EH (cell line): ENCODE measurements around the gene C1QTNF7.

Source experiments
- DNase-seq: peaks from one replicate; pipeline ENCODE4 v3.0.0-alpha.2; 2015; ENCODE audit warnings: low read depth

Gene C1QTNF7, protein sequence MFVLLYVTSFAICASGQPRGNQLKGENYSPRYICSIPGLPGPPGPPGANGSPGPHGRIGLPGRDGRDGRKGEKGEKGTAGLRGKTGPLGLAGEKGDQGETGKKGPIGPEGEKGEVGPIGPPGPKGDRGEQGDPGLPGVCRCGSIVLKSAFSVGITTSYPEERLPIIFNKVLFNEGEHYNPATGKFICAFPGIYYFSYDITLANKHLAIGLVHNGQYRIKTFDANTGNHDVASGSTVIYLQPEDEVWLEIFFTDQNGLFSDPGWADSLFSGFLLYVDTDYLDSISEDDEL

DNA sequence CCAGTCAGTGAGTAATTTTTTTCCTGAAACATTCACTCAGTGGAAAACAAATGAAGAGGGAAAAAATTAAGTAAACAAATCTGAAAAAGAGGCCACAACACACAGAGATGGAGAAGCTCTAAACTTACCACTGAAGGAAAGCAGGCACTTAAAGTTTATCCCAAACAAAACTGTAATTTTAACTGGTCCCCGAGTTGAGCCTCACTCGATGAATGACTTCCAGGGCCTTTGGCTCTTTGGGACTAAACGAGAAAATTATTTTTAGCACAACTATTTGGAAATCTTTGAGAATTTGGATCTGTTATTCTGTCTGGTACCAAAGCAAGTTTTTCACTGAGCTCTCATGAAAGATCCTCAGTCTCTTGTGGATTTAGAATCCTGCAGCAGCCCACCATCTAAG, at the start of gene C1QTNF7:
Gene C1QTNF7, plus strand, starts transcription at position 333 of the 400 bp plus-strand sequence. CDS start 7,711 bp downstream, outside the sequence.
- DNase-seq = no peak

DNA sequence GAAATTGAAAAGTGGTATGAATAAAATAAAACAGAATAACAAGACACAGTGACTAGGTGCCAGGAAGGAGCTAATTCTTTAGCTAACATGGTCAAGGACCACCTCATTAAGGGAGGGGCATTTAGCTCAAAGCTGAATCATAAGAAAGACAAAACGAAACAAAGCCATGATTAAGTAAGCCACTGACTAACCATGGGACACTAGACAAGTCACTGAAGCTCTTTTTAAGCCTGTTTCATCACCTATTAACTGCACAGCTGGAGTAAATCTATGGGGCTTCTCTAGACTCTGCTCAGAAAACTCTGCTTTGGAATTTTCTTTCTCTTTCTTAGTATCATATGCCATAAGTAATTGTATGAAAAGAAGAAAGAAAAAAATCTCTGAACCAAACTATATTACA, 49.8 kb upstream of the C1QTNF7 start:
- no peak for DNase-seq

- DNase-seq = no peak
These were observed 49.3 kb upstream of the C1QTNF7 start for GRCh38 chr4:15378493-15378892.

DNA sequence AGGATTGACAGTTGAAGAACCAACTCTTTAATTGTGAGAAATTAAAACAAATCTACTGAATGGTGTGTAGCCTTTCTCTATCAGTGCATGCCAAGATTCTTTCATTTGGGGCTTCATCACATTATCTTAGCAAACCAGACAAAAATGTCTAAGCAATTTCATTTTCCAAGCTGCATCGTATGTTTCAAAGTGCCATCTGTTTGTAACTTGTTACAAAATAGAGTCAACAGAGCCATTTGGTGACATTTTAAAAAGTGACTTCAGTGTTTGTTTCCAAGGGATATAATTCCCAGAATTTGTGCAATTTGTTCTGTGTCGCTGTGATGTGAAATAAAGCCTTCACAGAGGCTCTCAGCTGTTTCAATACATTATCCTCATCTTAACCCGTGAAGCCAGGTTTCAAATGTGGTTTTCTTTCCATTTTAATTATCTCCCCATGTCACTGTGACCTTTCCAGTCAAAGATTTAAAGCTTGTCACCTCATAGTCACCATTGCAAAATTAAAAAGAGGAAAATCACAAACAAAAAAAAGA, 46.0 kb upstream of the C1QTNF7 start:
- DNase-seq = no peak

- no peak for DNase-seq
These were observed 45.1 kb upstream of the C1QTNF7 start for GRCh38 chr4:15382669-15383273.

DNA sequence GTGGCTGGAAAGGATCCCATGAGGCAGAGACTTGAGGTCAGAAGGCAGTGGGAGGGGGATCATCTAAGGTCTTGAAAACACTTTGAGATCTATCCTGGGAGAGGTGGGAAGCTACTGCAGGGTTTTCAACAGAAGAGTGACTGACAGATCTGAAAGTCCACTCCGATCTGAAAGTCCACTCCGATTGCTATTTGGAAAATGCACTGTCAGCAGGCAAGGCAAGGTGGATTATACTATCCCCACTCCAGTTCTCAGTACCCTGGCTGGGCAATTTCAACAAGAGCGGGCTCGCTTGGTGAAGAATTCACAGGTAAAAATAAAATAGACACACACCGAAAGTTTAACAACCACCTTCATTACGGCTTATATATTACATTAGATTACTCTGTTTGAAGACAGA, 42.3 kb upstream of the C1QTNF7 start:
- no peak for DNase-seq

- no peak for DNase-seq
These were observed 41.9 kb upstream of the C1QTNF7 start for GRCh38 chr4:15385928-15386327.

- DNase-seq = no peak
These were observed 37.3 kb upstream of the C1QTNF7 start for GRCh38 chr4:15390494-15390893.

GRCh38 chr4:15392053-15392805, 35.6 kb upstream of the C1QTNF7 start:
- DNase-seq = no peak

DNA sequence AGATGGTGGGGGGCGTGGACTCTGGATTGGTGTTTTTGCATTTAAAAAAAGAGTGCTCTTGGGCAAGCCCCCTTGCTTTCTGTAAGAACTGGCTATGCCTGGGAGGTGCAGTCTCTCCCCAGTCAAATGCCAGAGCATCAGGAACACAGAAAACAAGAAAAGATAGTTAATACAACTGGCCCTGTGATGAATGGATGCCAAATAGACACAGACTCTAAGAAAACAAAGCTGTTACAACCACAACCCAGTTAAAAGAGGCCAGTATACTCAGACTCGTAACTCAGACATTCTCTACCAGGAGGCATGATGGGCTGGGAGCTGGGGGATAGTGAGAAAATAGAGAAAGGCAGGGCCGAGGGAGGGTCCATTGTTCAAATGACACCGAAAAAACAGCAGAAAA, 32.5 kb upstream of the C1QTNF7 start:
- peak; percentile 61 for DNase-seq

GRCh38 chr4:15396157-15396800, 31.6 kb upstream of the C1QTNF7 start:
- peak; percentile 62 for DNase-seq

GRCh38 chr4:15398001-15398400, 29.8 kb upstream of the C1QTNF7 start:
- DNase-seq = peak; percentile 33

DNA sequence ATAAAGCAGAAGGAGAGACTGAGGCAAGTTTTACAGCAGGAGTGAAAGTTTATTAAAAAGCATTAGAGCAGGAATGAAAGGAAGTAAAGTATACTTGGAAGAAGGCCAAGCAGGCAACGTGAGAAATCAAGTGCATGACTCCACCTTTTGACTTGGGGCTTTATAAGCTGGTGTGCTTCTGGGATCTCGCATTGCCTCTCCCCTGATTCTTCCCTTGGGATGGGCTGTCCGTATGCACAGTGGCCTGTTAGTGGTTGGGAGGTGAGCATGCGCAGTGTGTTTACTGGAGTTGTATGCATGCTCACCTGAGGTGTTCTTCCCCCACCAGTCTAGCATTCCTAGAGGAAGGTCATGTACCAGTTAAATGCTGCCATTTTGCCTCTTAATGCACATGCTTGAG, 29.1 kb upstream of the C1QTNF7 start:
- no peak for DNase-seq

DNA sequence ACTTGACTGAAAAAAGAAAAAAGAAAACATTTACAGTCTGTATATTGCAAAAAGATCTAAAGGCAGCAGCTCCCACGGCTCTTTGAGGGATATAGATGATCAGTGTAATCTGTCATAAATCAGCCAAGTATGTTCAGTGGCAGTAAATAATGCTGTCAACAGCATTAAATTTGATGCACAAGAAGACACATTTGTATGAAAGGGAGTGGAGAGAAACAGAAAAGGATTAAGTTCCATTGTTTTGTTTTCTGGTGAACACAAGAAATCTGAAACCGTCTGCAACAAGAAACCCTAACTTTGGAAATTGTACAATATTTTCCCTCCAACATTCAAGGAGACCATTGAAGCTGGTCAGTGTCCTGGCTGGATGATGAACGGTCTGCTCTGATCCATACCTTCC, 27.6 kb upstream of the C1QTNF7 start:
- no peak for DNase-seq

DNA sequence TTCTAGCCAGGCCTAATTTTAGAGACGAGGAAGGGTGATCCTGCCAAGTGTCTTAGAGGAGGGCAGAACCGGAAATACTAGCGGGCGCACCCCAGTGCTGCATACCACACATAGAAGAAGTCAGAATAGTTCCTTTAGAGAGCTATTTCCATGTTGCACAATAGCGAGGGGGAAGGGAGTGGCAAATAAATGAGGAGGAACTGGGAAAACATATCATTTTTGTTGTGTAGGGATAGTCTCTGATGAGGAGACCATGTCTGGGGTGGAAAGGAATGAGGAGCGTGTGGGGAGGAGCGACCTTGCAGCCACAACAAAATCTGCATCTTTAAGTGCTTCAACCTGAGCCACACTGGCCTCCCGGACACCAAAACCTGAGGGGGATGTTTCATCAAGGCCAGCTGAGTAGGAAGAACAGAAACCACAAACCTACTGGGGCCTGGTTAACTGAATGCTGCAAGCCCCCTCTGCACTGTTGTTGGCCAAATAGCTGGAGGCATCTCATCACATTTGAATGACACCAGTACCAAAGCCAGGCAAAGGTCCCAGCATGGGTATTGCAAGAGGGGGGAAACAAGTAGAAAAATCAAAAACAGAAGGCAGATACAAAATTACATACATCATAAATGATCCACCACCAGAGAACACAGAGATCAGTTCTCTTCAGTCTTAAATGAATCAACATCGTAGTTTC, 26.7 kb upstream of the C1QTNF7 start:
- DNase-seq = peak; percentile 96

- DNase-seq = peak; percentile 83
These were observed 25.7 kb upstream of the C1QTNF7 start for GRCh38 chr4:15402146-15402545.

- no peak for DNase-seq
These were observed 24.9 kb upstream of the C1QTNF7 start for GRCh38 chr4:15402974-15403373.

- DNase-seq = no peak
These were observed 22.8 kb upstream of the C1QTNF7 start for GRCh38 chr4:15405018-15405417.

GRCh38 chr4:15410750-15411149, 17.1 kb upstream of the C1QTNF7 start:
- DNase-seq = no peak

GRCh38 chr4:15412461-15412860, 15.4 kb upstream of the C1QTNF7 start:
- no peak for DNase-seq

DNA sequence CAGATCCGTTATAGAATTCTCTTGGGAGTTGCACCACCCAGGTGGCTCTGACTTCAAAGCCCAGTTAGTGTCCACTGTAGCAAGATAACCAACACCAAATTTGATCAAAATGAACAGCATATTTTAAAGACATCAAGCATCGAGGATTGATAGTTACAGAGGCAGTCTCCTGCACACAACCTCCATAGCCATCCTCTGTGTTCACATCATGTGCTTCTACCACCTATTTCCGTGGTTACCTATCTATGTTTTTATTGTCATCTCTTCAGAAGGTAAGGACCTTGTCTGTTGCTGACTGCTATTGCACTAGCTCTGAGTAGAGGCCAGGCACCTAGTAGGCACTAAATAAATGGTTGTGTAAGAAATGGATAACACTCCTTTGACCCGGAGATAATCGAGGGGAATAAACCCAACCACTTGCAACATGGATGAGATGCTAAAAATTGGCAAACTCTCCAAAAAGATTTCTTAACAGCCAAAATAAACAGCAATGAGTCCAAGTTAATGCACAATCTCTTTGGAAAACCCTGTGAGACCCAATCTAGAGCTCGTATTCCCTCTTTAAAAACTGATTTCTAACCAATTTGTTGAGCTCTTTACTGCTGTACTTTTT, 14.7 kb upstream of the C1QTNF7 start:
- DNase-seq = no peak
